Epithelial cell of proximal tubule (primary cell): ENCODE results near the gene NMBR. TPM values are rescaled to one million over a fixed set of nuclear protein-coding genes. Genes with fewer than 3 reads are reported as not detected.
"Not testable (repeated sequence)": the region's sequence is repeated elsewhere in the genome, so short reads cannot be mapped to it uniquely, and the experiment has no call there.

Experiments used
- DNase-seq: peaks from one replicate; pipeline ENCODE4 v3.0.0-alpha.2; 2011; ENCODE audit warnings: low read depth
- H3K4me3 ChIP-seq: 2 replicates; pipeline ENCODE4 v1.5.1; 2011; ENCODE audit warnings: low read depth, mild to moderate bottlenecking, low read length
- CTCF ChIP-seq: conservative IDR thresholded peaks from 2 replicates; pipeline ENCODE4 v1.5.1; 2012; ENCODE audit warnings: low read depth, mild to moderate bottlenecking, low read length
- total RNA-seq: library from RNA; depleted of rRNA; stranded (reverse); fragments of >200 nt; gene quantifications from 2 replicates; pipeline ENCODE4 v1.2.3, GENCODE V29; 2015

Gene NMBR
- not detected in 2 replicates for total RNA-seq

- H3K4me3 ChIP-seq, result peak within 1 kb of the TSS; percentile 85
- DNase-seq, result peak; percentile 95
- peak; percentile 95 for TF ChIP-seq CTCF
These were observed at the start of gene NMBR, which contains the start of gene VTA1 for GRCh38 chr6:142146828-142147662. TSS of gene NMBR (minus strand) at chr6:142147122. CDS start at chr6:142088658, 58,464 bp downstream. TSS of gene VTA1 (plus strand) at chr6:142147263. CDS start at chr6:142147288, 25 bp downstream.

GRCh38 chr6:142195862-142196541 is 49.1 kb upstream of the NMBR start:
- no peak overlapping the region for H3K4me3 ChIP-seq
- no peak for DNase-seq
- no peak for TF ChIP-seq CTCF

GRCh38 chr6:142193621-142194020 is 46.7 kb upstream of the NMBR start:
- TF ChIP-seq CTCF, result no peak
- no peak for DNase-seq
- no peak overlapping the region for H3K4me3 ChIP-seq

GRCh38 chr6:142192343-142192742 is 45.4 kb upstream of the NMBR start:
- DNase-seq, result no peak
- no peak for TF ChIP-seq CTCF
- no peak overlapping the region for H3K4me3 ChIP-seq

GRCh38 chr6:142189057-142189456 is 42.1 kb upstream of the NMBR start:
- TF ChIP-seq CTCF, result no peak
- no peak for DNase-seq

GRCh38 chr6:142188341-142188740 is 41.4 kb upstream of the NMBR start:
- H3K4me3 ChIP-seq, DNase-seq: not testable (repeated sequence)
- TF ChIP-seq CTCF, result peak; percentile 34

More at GRCh38 chr6:142189057-142189456, 42.1 kb upstream of the NMBR start:
- H3K4me3 ChIP-seq, result no peak overlapping the region
